ENCODE data around the gene AGPAT3.

Gene AGPAT3

GRCh38 chr21:44019568-44019958, 154.5 kb downstream of the AGPAT3 start:
- no peak for DNase-seq (ENCODE audit: low spot score)
- TF ChIP-seq CTCF (IDR thresholded peaks at IDR 0.05; ENCODE audit: extremely low read depth, missing control alignments), result no peak

- DNase-seq (ENCODE audit: low spot score), result no peak
- no peak for TF ChIP-seq CTCF (IDR thresholded peaks at IDR 0.05; ENCODE audit: extremely low read depth, missing control alignments)
Observed at GRCh38 chr21:44020551-44020950, 155.5 kb downstream of the AGPAT3 start.

GRCh38 chr21:44021064-44021463, 156.0 kb downstream of the AGPAT3 start:
- no peak for TF ChIP-seq CTCF (IDR thresholded peaks at IDR 0.05; ENCODE audit: extremely low read depth, missing control alignments)
- no peak for DNase-seq (ENCODE audit: low spot score)

- no peak for DNase-seq (ENCODE audit: low spot score)
- TF ChIP-seq CTCF (IDR thresholded peaks at IDR 0.05; ENCODE audit: extremely low read depth, missing control alignments), result no peak
Observed at GRCh38 chr21:44024257-44024656, 159.2 kb downstream of the AGPAT3 start.

GRCh38 chr21:44024887-44025353, 159.9 kb downstream of the AGPAT3 start:
- TF ChIP-seq CTCF (IDR thresholded peaks at IDR 0.05; ENCODE audit: extremely low read depth, missing control alignments), result no peak
- DNase-seq (ENCODE audit: low spot score), result no peak

GRCh38 chr21:44027607-44028286, 162.7 kb downstream of the AGPAT3 start:
- no peak for DNase-seq (ENCODE audit: low spot score)
- TF ChIP-seq CTCF (IDR thresholded peaks at IDR 0.05; ENCODE audit: extremely low read depth, missing control alignments), result no peak

- no peak for TF ChIP-seq CTCF (IDR thresholded peaks at IDR 0.05; ENCODE audit: extremely low read depth, missing control alignments)
- no peak for DNase-seq (ENCODE audit: low spot score)
Observed at GRCh38 chr21:44028287-44028659, 163.2 kb downstream of the AGPAT3 start.

All from GM20000 (cell line).